Mesenchymal stem cell (in vitro differentiated cells and primary cell): ENCODE results near the gene GABRG3.

Experiments used
- DNase-seq: peaks from one replicate; pipeline ENCODE4 v3.0.0-alpha.2; 2013
- H2AFZ ChIP-seq: one replicate; pipeline ENCODE4 v1.6.1; 2013; ENCODE audit warnings: low read depth, mild to moderate bottlenecking, control low read depth, inconsistent platforms, low read length, moderate library complexity
- H2AK5ac ChIP-seq: 2 replicates; pipeline ENCODE4 v1.6.1; 2013; ENCODE audit warnings: low read length, moderate library complexity, mild to moderate bottlenecking, inconsistent platforms; ENCODE audit not compliant: severe bottlenecking
- H2BK120ac ChIP-seq: one replicate; pipeline ENCODE4 v1.6.1; 2013; ENCODE audit warnings: low read depth, mild to moderate bottlenecking, inconsistent platforms, low read length, moderate library complexity
- H2BK12ac ChIP-seq, 2 experiments: one replicate each; pipeline ENCODE4 v1.6.1; 2013; ENCODE audit warnings: inconsistent platforms in 2 of 2, low read length in 2 of 2, mild to moderate bottlenecking in 2 of 2, moderate library complexity in 2 of 2, control low read depth in 1 of 2
- H2BK15ac ChIP-seq: one replicate; pipeline ENCODE4 v1.6.1; 2013; ENCODE audit warnings: mild to moderate bottlenecking, low read depth, inconsistent platforms; ENCODE audit not compliant: poor library complexity, severe bottlenecking
- H2BK5ac ChIP-seq: 2 replicates; pipeline ENCODE4 v1.6.1; 2013; ENCODE audit warnings: low read depth, mild to moderate bottlenecking, low read length, control low read depth, inconsistent platforms; ENCODE audit not compliant: poor library complexity, severe bottlenecking
- H3K14ac ChIP-seq, 2 experiments: one replicate each; pipeline ENCODE4 v1.6.1; 2013; ENCODE audit warnings: inconsistent platforms in 2 of 2, low read length in 2 of 2, control low read depth in 1 of 2, mild to moderate bottlenecking in 1 of 2, moderate library complexity in 1 of 2
- H3K18ac ChIP-seq, 2 experiments: one replicate each; pipeline ENCODE4 v1.6.1; 2013; ENCODE audit warnings: inconsistent platforms in 2 of 2, low read length in 2 of 2, control low read depth in 1 of 2, low read depth in 1 of 2, mild to moderate bottlenecking in 1 of 2
- H3K23ac ChIP-seq, 2 experiments: one replicate each; pipeline ENCODE4 v1.6.1; 2013; ENCODE audit warnings: inconsistent platforms in 2 of 2, low read length in 2 of 2, mild to moderate bottlenecking in 2 of 2, moderate library complexity in 2 of 2, control low read depth in 1 of 2
- H3K27ac ChIP-seq: 2 replicates; pipeline ENCODE4 v1.5.1; 2013; ENCODE audit warnings: mild to moderate bottlenecking, moderate library complexity, low read length, control low read depth, inconsistent platforms; ENCODE audit not compliant: poor library complexity, severe bottlenecking
- H3K27me3 ChIP-seq, 2 experiments: 2 replicates each; pipeline versions ENCODE4 v1.6.1 to v1.7.0; 2013; ENCODE audit warnings: low read length in 2 of 2, mild to moderate bottlenecking in 2 of 2, moderate library complexity in 2 of 2, control low read depth in 1 of 2, inconsistent platforms in 1 of 2; ENCODE audit not compliant: control insufficient read depth in 1 of 2, insufficient read depth in 1 of 2
- H3K36me3 ChIP-seq, 2 experiments: 2 replicates each; pipeline versions ENCODE4 v1.6.1 to v1.7.0; 2013; ENCODE audit warnings: low read length in 2 of 2, control low read depth in 1 of 2, inconsistent platforms in 1 of 2, low read depth in 1 of 2, mild to moderate bottlenecking in 1 of 2; ENCODE audit not compliant: insufficient read depth in 2 of 2, control insufficient read depth in 1 of 2
- H3K4ac ChIP-seq, 2 experiments: one replicate each; pipeline ENCODE4 v1.6.1; 2013; ENCODE audit warnings: inconsistent platforms in 2 of 2, low read length in 2 of 2, mild to moderate bottlenecking in 2 of 2, moderate library complexity in 2 of 2, control low read depth in 1 of 2, low read depth in 1 of 2
- H3K4me1 ChIP-seq: 2 replicates; pipeline ENCODE4 v1.6.1; 2013; ENCODE audit warnings: low read depth, low read length, control low read depth; ENCODE audit not compliant: control insufficient read depth, insufficient read depth
- H3K4me2 ChIP-seq: 2 replicates; pipeline ENCODE4 v1.6.1; 2013; ENCODE audit warnings: low read length, mild to moderate bottlenecking, inconsistent platforms; ENCODE audit not compliant: poor library complexity, severe bottlenecking
- H3K4me3 ChIP-seq, 2 experiments: 2 replicates each; pipeline versions ENCODE4 v1.5.1 to v1.7.0; 2013; ENCODE audit warnings: low read length in 2 of 2, mild to moderate bottlenecking in 2 of 2, control low read depth in 1 of 2, low read depth in 1 of 2; ENCODE audit not compliant: insufficient read depth in 1 of 2
- H3K79me1 ChIP-seq: replicated peaks from 2 replicates; pipeline ENCODE4 v1.6.1; 2013; ENCODE audit warnings: mild to moderate bottlenecking, control low read depth, low read length, inconsistent platforms; ENCODE audit not compliant: poor library complexity, severe bottlenecking
- H3K9ac ChIP-seq: 2 replicates; pipeline ENCODE4 v1.7.0; 2013; ENCODE audit warnings: mild to moderate bottlenecking, low read length, moderate library complexity
- H3K9me3 ChIP-seq: 2 replicates; pipeline ENCODE4 v1.7.0; 2013; ENCODE audit warnings: mild to moderate bottlenecking, low read length; ENCODE audit not compliant: control insufficient read depth
- H4K8ac ChIP-seq: one replicate; pipeline ENCODE4 v1.6.1; 2013; ENCODE audit warnings: inconsistent platforms, mild to moderate bottlenecking, low read length, moderate library complexity
- H4K91ac ChIP-seq: one replicate; pipeline ENCODE4 v1.6.1; 2013; ENCODE audit warnings: mild to moderate bottlenecking, low read length, inconsistent platforms
- WGBS: methylation state at CpG from one replicate; pipeline ENCODE4 v1.1.7; 2013; ENCODE audit warnings: mixed read lengths; 5-methylcytosine and 5-hydroxymethylcytosine counted together

The GABRG3 gene

DNA sequence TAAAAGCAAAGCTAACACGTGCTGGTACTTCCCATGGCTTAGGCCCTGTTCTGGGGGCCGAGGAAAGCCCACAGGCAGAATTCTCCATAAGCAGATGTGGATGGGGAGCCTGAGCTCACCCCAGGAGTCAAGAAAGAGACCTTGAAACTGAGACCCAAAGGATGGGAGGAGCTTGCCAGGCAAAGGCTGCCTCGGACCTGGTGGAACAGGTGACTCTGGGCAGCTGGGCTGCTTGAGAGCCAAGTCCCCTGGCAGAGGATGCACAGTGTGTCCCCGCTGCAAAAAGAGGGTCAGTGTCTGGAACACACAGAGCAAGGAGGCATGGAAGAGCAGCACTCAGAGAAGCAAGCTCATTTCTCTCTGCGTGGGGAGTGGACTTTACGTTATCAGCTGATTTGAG is 528.7 kb downstream of the GABRG3 start:
- no peak overlapping the region for H3K14ac ChIP-seq
- H4K8ac ChIP-seq, result no peak overlapping the region
- H2BK5ac ChIP-seq, result no peak overlapping the region
- H4K91ac ChIP-seq, result no peak overlapping the region
- no peak for DNase-seq
- H3K79me1 ChIP-seq, result no peaks in the 10 kb centered on the region
- no peaks in the 10 kb centered on the region for H3K4me1 ChIP-seq
- no peak overlapping the region for H2BK12ac ChIP-seq
- H3K4ac ChIP-seq, result no peak overlapping the region
- H3K9me3 ChIP-seq, result peaks cover 13% of the 10 kb centered on the region
- WGBS, result 52% methylated on average over 6 of the region's 6 CpGs
- H3K18ac ChIP-seq, result no peak overlapping the region
- H2AK5ac ChIP-seq, result no peak overlapping the region
- H3K23ac ChIP-seq, result no peak overlapping the region
- H2BK15ac ChIP-seq, result no peak overlapping the region
- H2BK120ac ChIP-seq, result no peak overlapping the region
- H3K36me3 ChIP-seq, result no peaks in the 10 kb centered on the region
- no peak overlapping the region for H3K4me3 ChIP-seq
- no peak overlapping the region for H3K4me2 ChIP-seq
- no peak overlapping the region for H3K27ac ChIP-seq
- H3K9ac ChIP-seq, result no peak overlapping the region
- no peak overlapping the region for H2AFZ ChIP-seq
- no peaks in the 10 kb centered on the region for H3K27me3 ChIP-seq

- no peak for DNase-seq
- H3K4me2 ChIP-seq, result no peak overlapping the region
- H3K9me3 ChIP-seq, result peaks cover 17% of the 10 kb centered on the region
- WGBS, result 84% methylated on average over 15 of the region's 15 CpGs
- no peak overlapping the region for H2AK5ac ChIP-seq
- H2BK120ac ChIP-seq, result no peak overlapping the region
- no peaks in the 10 kb centered on the region for H3K4me1 ChIP-seq
- no peak overlapping the region for H4K8ac ChIP-seq
- no peak overlapping the region for H3K23ac ChIP-seq
- no peak overlapping the region for H2AFZ ChIP-seq
- H3K4me3 ChIP-seq, result no peak overlapping the region
- no peak overlapping the region for H2BK5ac ChIP-seq
- H3K27ac ChIP-seq, result no peak overlapping the region
- H3K4ac ChIP-seq, result no peak overlapping the region
- no peak overlapping the region for H3K9ac ChIP-seq
- H3K36me3 ChIP-seq, result no peaks in the 10 kb centered on the region
- no peak overlapping the region for H2BK15ac ChIP-seq
- no peaks in the 10 kb centered on the region for H3K79me1 ChIP-seq
- H2BK12ac ChIP-seq, result no peak overlapping the region
- H3K14ac ChIP-seq, result no peak overlapping the region
- no peak overlapping the region for H3K18ac ChIP-seq
- H3K27me3 ChIP-seq, result no peaks in the 10 kb centered on the region
- no peak overlapping the region for H4K91ac ChIP-seq
Observed at GRCh38 chr15:27500206-27500605, 529.2 kb downstream of the GABRG3 start.

DNA sequence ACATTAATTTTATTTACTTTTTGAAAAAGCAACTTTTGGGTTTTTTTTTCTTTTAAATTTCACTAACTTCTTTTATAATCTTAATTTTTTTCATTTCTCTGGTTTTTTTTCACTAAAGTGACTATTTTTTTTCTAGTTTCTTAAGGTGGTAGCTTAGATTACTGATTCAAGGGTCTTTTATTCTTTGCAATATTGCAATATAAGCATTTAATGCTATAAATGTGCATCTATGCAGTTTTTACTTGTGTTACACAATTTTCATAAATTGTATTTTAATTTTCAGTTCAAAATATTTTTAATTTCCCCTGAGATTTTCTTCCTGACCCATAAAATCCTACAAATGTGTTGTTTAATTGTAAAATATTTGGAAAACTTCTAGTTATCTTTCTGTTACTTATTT is 535.8 kb downstream of the GABRG3 start:
- Histone ChIP-seq H2BK120ac (no peak overlapping the region), H3K36me3 (no peaks in the 10 kb centered on the region), H3K23ac (no peak overlapping the region), H3K9me3 (peaks cover 41% of the 10 kb centered on the region), H3K18ac (no peak overlapping the region), H3K4me3 (no peak overlapping the region), H3K27ac (no peak overlapping the region), H3K79me1 (no peaks in the 10 kb centered on the region), H3K14ac (no peak overlapping the region), H3K4me1 (no peaks in the 10 kb centered on the region), H3K4me2 (no peak overlapping the region), H4K8ac (no peak overlapping the region), H2AFZ (no peak overlapping the region), H2AK5ac (no peak overlapping the region), H3K9ac (no peak overlapping the region), H3K4ac (no peak overlapping the region), H2BK5ac (no peak overlapping the region), H3K27me3 (no peaks in the 10 kb centered on the region), H2BK12ac (no peak overlapping the region), H4K91ac (no peak overlapping the region), H2BK15ac (no peak overlapping the region)
- DNase-seq, result no peak

DNA sequence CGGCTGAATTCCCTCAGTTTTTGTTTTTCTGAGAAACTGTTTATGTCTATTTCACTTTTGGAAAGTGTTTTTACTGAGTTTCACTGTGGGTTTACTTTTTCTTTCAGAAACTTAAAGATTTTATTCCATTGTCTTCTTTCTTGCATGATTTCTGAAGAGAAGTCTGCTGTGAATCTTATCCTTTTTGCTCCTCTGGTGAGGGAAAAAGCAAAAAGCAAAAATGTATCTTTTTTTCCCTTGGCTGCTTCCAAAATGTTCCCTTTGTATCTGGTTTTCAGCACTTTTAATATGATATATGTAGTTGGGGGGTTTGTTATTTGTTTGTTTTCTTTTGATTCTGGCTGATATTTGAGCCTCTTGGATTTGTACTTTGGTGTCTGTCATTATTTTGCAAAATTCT is 538.0 kb downstream of the GABRG3 start:
- Histone ChIP-seq H3K9me3 (peaks cover 46% of the 10 kb centered on the region), H2BK15ac (no peak overlapping the region), H3K27ac (no peak overlapping the region), H3K4me2 (no peak overlapping the region), H3K14ac (no peak overlapping the region), H2AFZ (no peak overlapping the region), H2BK120ac (no peak overlapping the region), H4K8ac (no peak overlapping the region), H3K4me1 (no peaks in the 10 kb centered on the region), H2BK12ac (no peak overlapping the region), H3K9ac (no peak overlapping the region), H3K4ac (no peak overlapping the region), H3K18ac (no peak overlapping the region), H3K36me3 (no peaks in the 10 kb centered on the region), H2BK5ac (no peak overlapping the region), H3K23ac (no peak overlapping the region), H3K79me1 (no peaks in the 10 kb centered on the region), H4K91ac (no peak overlapping the region), H3K4me3 (no peak overlapping the region), H3K27me3 (no peaks in the 10 kb centered on the region), H2AK5ac (no peak overlapping the region)
- DNase-seq, result no peak
- WGBS, result 83% methylated on average over 1 of the region's 1 CpG
